ENCODE results near the gene RFC2. TPM values are rescaled to one million over a fixed set of nuclear protein-coding genes. Genes with fewer than 3 reads are reported as not detected.
A peak's percentile ranks its signal among the peaks of the same experiment; 100 is the strongest.

RFC2 gene
- 10 to 100 TPM; 31.4 to 43.6 (median 38.5) TPM for polyA plus RNA-seq (ENCODE audit: insufficient read length in 4 of 4)

- peak; percentile 87 to 91 (median 90) for DNase-seq (ENCODE audit: low read depth in 4 of 4, low spot score in 3 of 4)
Observed at GRCh38 chr7:74254129-74254857, at the start of gene RFC2. Gene RFC2, minus strand, starts transcription at chr7:74254399. Its CDS starts 16 bp downstream, at chr7:74254383.

GRCh38 chr7:74302745-74303221 lies 48.6 kb upstream of the RFC2 start:
- no peak for DNase-seq (ENCODE audit: low read depth in 4 of 4, low spot score in 3 of 4)

GRCh38 chr7:74300926-74301325 lies 46.7 kb upstream of the RFC2 start:
- DNase-seq (ENCODE audit: low read depth in 4 of 4, low spot score in 3 of 4): no peak

DNA sequence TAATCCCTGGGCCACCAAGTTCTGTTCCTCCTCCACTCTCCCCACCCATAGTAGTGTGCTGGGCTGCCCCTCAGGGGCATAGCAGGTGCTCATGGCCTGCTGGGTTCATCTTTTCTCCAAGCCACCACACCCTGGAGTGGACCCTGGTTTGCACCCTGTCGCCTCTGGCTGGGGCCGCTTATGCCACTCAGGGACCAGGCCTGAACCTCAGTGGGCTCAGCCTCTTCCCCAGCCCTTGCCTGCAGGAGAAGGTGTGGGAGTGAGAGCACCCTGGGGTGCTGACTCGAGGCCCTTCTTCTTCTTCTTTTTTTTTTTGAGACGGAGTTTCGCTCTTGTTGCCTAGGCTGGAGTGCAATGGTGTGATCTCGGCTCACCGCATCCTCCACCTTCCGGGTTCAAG lies 45.2 kb upstream of the RFC2 start:
- DNase-seq (ENCODE audit: low read depth in 4 of 4, low spot score in 3 of 4): no peak

DNA sequence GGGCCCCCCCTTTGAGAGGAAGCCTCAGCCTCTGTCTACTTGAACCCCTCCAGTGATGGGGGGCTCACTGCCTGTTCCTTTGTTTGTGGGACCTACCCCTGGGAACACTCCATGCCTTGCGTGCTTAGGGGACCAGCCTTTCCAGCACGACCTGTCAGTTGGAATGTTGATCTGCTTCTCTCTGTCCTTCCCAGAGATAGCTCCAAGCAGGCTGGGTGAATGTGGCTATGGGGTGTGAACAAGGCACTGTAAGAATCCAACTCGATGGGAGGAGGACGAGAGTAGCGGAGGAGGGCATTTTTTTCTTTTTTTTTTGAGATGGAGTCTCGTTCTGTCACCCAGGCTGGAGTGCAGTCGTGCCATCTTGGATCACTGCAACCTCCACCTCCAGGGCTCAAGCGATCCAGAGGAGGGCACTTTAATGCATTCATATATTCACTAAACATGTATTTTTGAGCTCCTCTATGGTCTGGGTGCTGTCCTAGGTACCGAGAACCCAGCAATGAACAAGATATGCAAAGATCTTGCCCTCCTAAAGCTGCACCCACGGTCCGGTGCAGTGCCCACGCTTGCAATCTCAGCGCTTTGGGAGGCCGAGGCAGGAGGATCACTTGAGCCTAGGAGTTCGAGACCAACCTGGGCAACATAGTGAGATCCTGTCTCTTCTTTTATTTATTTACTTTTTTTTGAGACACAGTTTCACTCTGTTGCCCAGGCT lies 43.5 kb upstream of the RFC2 start:
- DNase-seq (ENCODE audit: low read depth in 4 of 4, low spot score in 3 of 4): no peak

DNA sequence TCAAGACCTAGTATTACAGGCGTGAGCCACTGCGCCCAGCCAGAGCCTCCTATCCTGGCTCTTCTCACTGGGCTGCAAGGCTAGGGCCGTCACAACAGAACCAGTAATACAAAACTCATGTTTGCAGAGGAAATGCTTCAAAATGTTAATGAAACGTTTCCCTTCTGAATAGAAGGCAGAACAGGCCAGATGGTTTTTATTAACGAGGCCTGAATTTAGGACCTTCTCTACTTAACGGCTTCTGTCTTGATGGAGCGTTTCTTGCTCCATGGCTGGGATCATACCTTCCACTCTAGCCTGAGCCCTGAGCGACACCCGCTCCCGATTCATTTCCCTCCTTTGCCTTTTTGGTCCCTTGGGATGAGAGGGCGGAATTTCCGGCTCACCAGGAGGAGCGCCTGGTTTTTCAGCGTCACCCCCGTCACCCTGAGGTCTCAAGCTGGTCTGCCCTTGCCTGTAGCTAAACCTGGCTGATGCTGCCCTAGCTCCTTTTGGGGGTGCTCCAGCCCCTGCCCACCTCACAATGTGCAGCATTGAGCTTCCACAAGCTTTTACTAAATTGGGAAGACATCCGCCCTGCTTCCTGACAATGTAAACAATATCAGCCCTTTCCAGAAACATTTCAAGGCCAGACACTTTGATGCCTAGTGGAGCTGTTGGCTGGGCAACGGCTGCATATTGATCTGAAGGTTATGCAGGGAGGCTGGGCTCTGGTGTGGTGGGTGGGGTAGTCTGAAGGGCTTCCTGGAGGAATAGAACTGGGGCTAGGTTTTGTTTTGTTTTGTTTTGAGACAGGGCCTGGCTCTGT lies 40.2 kb upstream of the RFC2 start:
- no peak for DNase-seq (ENCODE audit: low read depth in 4 of 4, low spot score in 3 of 4)

- DNase-seq (ENCODE audit: low read depth in 4 of 4, low spot score in 3 of 4): no peak
Observed at GRCh38 chr7:74293577-74293908, 39.3 kb upstream of the RFC2 start.

DNA sequence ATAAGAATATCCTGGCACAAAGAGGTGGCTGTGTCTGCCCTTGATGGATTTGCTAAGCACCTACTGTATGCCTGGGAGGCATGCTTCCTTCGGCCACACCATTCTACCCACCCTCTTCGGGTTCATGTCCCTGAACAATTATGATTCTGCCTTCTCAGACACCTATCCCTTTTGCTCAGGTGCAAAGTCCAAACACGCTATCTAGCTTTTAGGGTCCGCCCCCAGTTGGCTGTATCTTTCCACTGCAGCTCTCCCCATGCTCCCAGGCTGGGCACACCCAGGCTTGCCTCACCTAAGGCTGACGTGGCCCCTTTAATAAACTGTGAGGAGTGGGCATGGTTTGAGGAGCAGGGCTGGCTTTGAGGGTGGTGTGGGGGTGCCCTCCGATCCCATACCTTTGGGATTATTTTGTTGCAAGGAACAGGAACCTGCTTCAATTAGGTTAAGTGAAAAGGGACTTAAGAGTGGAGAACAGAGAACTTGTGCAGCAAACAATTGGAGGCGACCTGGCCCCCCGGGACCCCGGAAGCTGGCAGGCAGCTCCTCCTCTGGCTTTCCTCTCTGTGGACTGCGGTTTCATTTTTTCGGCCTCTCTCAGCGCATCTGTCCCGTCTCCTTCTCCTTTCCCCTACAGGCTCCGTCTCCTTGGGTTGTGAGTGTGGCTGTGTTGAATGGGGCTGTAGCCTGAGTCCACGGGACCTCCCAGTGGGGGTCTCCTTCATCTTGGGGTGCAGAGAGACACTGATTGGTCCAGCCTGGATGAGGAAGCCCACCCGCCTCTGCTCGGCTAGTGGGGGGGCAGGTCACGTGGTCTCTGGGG lies 38.8 kb upstream of the RFC2 start:
- DNase-seq (ENCODE audit: low read depth in 4 of 4, low spot score in 3 of 4): no peak

- DNase-seq (ENCODE audit: low read depth in 4 of 4, low spot score in 3 of 4): no peak
Observed at GRCh38 chr7:74291535-74291934, 37.3 kb upstream of the RFC2 start.

GRCh38 chr7:74290981-74291441 lies 36.8 kb upstream of the RFC2 start:
- DNase-seq (ENCODE audit: low read depth in 4 of 4, low spot score in 3 of 4): no peak

DNA sequence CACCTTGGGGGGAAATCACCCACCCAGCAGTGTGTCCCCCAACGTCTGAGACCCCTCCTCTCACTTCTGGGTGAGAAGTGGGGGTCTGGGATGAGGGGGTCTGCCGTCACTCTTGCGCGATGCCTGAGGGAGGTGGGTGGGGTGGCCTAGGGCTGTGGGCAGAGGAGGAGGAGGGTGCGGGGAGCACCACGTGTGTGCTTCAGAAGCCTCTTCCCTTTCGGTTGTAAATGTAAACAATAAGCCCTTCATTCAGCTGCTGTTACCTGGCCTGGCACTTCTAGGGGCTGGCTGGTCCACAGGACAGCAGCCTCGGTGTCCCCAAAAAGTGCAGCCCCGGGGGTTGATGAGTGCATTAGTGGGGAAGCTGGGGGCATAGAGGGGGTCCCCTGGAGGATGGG lies 36.4 kb upstream of the RFC2 start:
- DNase-seq (ENCODE audit: low read depth in 4 of 4, low spot score in 3 of 4): no peak

DNA sequence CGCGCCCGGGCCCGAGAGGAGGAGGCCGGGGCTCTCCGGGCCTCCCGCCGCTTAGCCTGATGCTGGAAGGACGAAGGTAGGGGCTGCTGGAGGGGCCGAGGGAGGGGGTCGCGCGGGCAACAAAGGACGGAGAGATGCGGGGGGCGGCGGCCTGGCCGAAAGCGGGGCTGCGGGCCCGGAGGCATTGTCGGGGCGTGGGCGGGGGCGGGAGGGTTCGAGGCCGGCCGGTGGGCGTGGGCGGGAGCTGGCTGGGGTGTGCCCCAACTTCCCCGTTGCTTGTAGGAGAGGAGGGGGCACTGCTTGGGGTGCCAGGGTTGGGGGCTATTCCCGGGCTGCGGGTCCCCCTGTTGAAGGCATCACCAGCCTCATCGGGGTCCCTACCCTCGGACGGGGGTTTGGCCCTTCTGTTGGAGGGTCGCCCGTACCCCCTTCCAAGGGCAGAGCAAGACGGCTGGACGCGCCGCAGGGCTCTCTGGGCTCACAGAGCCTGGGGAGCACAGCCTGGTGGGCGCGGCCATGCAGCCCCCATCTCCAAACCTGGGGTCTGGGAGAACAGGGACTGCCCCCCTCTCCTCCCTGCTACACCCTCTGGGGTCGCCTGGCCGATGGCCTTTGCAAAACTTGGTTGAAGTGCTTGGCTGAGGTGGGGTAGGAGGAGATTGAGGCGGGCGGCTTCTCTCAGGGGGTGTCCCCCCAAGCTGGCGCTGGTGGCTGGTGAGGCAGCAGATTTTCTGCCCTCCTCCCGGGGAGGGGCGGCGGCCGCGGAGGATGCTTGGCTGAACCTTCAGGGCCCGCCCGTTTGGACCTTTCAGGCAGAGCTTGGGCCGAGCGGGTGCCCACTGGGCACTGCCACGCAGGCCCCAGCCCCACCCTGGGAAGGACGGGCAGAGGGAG lies 35.7 kb upstream of the RFC2 start:
- no peak for DNase-seq (ENCODE audit: low read depth in 4 of 4, low spot score in 3 of 4)

GRCh38 chr7:74289018-74289658 lies 34.9 kb upstream of the RFC2 start, which contains the start of gene CLIP2:
Gene CLIP2, plus strand, starts transcription at chr7:74289407. Its CDS starts 28,140 bp downstream, at chr7:74317547.
- peak in 1 of 4 donors; percentile 71 for DNase-seq (ENCODE audit: low read depth in 4 of 4, low spot score in 3 of 4)

- no peak for DNase-seq (ENCODE audit: low read depth in 4 of 4, low spot score in 3 of 4)
Observed at GRCh38 chr7:74288034-74288881, 34.1 kb upstream of the RFC2 start.

DNA sequence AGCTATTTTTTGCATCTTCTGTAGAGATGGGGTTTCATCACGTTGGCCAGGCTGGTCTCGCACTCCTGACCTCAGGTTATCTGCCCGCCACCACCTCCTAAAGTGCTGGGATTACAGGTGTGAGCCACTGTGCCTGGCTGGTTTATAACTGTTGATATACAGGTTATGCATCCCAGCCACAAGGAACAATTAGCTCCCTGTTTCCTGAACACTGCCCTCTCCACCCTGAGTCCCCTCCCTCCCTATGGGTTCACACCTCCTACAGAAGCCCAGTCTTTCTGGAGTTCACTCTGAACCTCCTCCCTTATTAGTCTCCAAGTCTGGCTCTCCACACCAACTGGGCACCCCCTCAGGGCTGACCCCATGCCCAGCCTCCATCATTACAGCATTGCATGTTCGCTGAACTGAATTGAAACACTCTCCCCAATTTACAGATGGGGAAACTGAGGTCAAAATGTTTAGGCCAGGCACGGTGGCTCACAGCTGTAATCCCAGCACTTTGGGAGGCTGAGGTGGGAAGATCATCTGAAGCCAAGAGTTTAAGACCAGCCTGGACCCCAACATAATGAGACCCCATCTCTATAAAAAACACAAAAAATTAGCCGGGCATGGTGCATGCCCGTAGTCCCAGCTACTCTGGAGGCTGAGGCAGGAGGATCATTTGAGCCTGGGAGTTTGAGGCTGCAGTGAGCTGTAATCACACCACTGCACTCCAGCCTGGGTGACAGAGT lies 33.3 kb upstream of the RFC2 start:
- no peak for DNase-seq (ENCODE audit: low read depth in 4 of 4, low spot score in 3 of 4)

DNA sequence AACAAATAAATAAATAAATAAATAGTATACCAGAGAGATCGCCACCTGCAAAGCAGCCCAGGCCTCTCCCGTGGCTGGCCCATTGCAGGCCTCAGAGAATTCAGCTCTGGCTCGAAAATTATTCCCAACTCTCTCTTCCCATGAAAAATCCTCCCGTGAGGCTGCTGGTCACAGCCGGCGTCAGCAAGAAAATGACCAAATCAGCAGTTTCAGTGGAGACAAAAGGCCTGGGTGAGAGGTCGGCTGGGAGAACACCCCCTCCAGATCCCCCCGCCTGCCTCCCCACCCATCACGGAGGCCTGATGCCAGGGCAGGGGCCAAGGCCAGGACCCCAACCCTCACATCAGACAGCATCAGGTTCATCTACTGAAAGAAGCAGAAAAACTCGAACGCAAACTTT lies 31.9 kb upstream of the RFC2 start:
- DNase-seq (ENCODE audit: low read depth in 4 of 4, low spot score in 3 of 4): no peak

DNA sequence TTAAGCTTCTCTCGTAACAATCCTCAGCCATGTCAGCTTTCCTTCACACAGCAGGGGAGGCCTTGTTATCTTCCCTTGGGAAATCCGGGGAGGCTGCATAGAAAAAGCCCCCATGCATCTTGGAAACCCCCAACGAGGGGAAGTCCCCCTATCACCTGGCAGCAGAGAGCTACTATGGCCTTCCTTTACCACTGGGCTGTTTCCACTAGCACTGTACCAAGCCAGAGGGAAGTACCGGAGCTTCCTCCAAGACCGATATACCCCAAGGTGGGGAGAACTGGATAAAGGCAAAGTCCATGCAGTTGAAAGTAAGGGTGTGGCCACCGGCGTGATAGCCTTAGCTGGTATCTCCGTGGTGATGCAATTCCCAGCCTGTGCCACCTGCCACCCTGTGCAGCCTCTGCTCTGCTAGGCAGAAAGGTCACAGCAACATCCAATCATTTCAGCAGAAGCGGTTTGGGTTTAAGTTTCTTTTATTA lies 30.6 kb upstream of the RFC2 start:
- DNase-seq (ENCODE audit: low read depth in 4 of 4, low spot score in 3 of 4): no peak

Data from left renal pelvis (tissue), 4 donors.